HepG2 (cell line): Measurements from ENCODE around the gene BABAM1. TPM values are rescaled to one million over a fixed set of nuclear protein-coding genes. Genes with fewer than 3 reads are reported as not detected.

Experiments used
- CBX5 ChIP-seq: sonication (generic); formaldehyde crosslinking; IDR thresholded peaks from 2 replicates; pipeline ENCODE4 v1.4.0; 2020; ENCODE audit warnings: missing genetic modification reagents, borderline replicate concordance
- DNMT1 ChIP-seq: sonication (generic); formaldehyde crosslinking; IDR thresholded peaks from 2 replicates; pipeline ENCODE4 v1.5.1; 2020; ENCODE audit warnings: mild to moderate bottlenecking, missing genetic modification reagents
- DR1 ChIP-seq: sonication (generic); formaldehyde crosslinking; IDR thresholded peaks from 2 replicates; pipeline ENCODE4 v1.8.0; 2021; ENCODE audit warnings: mild to moderate bottlenecking, missing genetic modification reagents, inconsistent platforms
- ERF ChIP-seq: IDR thresholded peaks from 2 replicates; pipeline ENCODE4 v1.6.1; 2018; ENCODE audit warnings: missing biosample characterization, missing genetic modification reagents
- FLYWCH1 ChIP-seq: sonication (generic); formaldehyde crosslinking; IDR thresholded peaks from 2 replicates; pipeline ENCODE4 v1.8.1; 2023; ENCODE audit warnings: mild to moderate bottlenecking, missing genetic modification reagents
- FUBP1 ChIP-seq: sonication (generic); formaldehyde crosslinking; IDR thresholded peaks from 2 replicates; pipeline ENCODE4 v1.5.1; 2020; ENCODE audit warnings: missing genetic modification reagents, mild to moderate bottlenecking, borderline replicate concordance
- KLF13 ChIP-seq: sonication (generic); formaldehyde crosslinking; IDR thresholded peaks from 2 replicates; pipeline ENCODE4 v1.4.0; 2020; ENCODE audit warnings: mild to moderate bottlenecking, missing genetic modification reagents
- NCOA5 ChIP-seq: sonication (generic); formaldehyde crosslinking; IDR thresholded peaks from 2 replicates; pipeline ENCODE4 v1.4.0; 2020; ENCODE audit warnings: missing genetic modification reagents
- SIN3A ChIP-seq: IDR thresholded peaks from 2 replicates; pipeline ENCODE4 v1.6.1; 2011; ENCODE audit warnings: low read depth, mild to moderate bottlenecking, control low read depth, low read length, borderline replicate concordance
- SIN3B ChIP-seq: fragments of 150-350 bp; IDR thresholded peaks from 2 replicates; pipeline ENCODE4 v1.6.1; 2014; ENCODE audit warnings: low read length
- SOX13 ChIP-seq, 3 experiments: fragments of 450-650 bp in 1 of 3; sonication (generic) in 1 of 3; formaldehyde crosslinking in 1 of 3; IDR thresholded peaks in 2 of 3; conservative IDR thresholded peaks in 1 of 3; 2 replicates each; pipeline versions ENCODE4 v1.5.0 to v1.6.1; 2016 to 2020; ENCODE audit warnings: antibody characterized with exemption in 1 of 3, mild to moderate bottlenecking in 1 of 3, missing compliant biosample characterization in 1 of 3, missing genetic modification reagents in 1 of 3, moderate library complexity in 1 of 3
- SP1 ChIP-seq, 2 experiments: fragments of 450-650 bp in 1 of 2; sonication (generic) in 1 of 2; formaldehyde crosslinking in 1 of 2; IDR thresholded peaks; 2 replicates each; pipeline versions ENCODE4 v1.4.0 to v1.6.1; 2016 to 2020; ENCODE audit warnings: missing genetic modification reagents in 1 of 2
- ZBTB33 ChIP-seq: sonication (generic); formaldehyde crosslinking; IDR thresholded peaks from 2 replicates; pipeline ENCODE4 v1.4.0; 2020; ENCODE audit warnings: missing genetic modification reagents
- ZBTB34 ChIP-seq: sonication (generic); formaldehyde crosslinking; IDR thresholded peaks from 2 replicates; pipeline ENCODE4 v1.8.0; 2022; ENCODE audit warnings: mild to moderate bottlenecking, missing genetic modification reagents
- ZBTB39 ChIP-seq: sonication (generic); formaldehyde crosslinking; IDR thresholded peaks from 2 replicates; pipeline ENCODE4 v1.5.0; 2020; ENCODE audit warnings: missing genetic modification reagents
- ZC3H13 ChIP-seq: sonication (generic); formaldehyde crosslinking; IDR thresholded peaks from 2 replicates; pipeline ENCODE4 v1.8.1; 2023; ENCODE audit warnings: mild to moderate bottlenecking, missing genetic modification reagents, moderate library complexity
- ZC3H4 ChIP-seq: sonication (generic); formaldehyde crosslinking; IDR thresholded peaks from 2 replicates; pipeline ENCODE4 v1.4.0; 2020; ENCODE audit warnings: missing genetic modification reagents, borderline replicate concordance
- ZNF30 ChIP-seq: sonication (generic); formaldehyde crosslinking; IDR thresholded peaks from 2 replicates; pipeline ENCODE4 v1.5.0; 2020; ENCODE audit warnings: mild to moderate bottlenecking, missing genetic modification reagents
- ZNF367 ChIP-seq: sonication (generic); formaldehyde crosslinking; IDR thresholded peaks from 2 replicates; pipeline ENCODE4 v1.4.0; 2020; ENCODE audit warnings: missing genetic modification reagents, borderline replicate concordance
- ZNF605 ChIP-seq: sonication (generic); formaldehyde crosslinking; IDR thresholded peaks from 2 replicates; pipeline ENCODE4 v1.8.0; 2022; ENCODE audit warnings: mild to moderate bottlenecking, missing genetic modification reagents
- ZNF652 ChIP-seq: IDR thresholded peaks from 2 replicates; pipeline ENCODE4 v1.6.1; 2016; ENCODE audit warnings: low read depth, borderline replicate concordance
- ZNF839 ChIP-seq: sonication (generic); formaldehyde crosslinking; IDR thresholded peaks from 2 replicates; pipeline ENCODE4 v1.4.0; 2020; ENCODE audit warnings: missing genetic modification reagents, mild to moderate bottlenecking, borderline replicate concordance
- polyA plus RNA-seq, 8 experiments: library from polyadenylated mRNA; depleted of rRNA in 3 of 8; stranded (reverse) in 7 of 8; unstranded in 1 of 8; fragments of >200 nt; fragmentation: Illumina TruSeq in 4 of 8; extraction: Trizol in 4 of 8; gene quantifications; 2 replicates each; pipeline versions ENCODE4 v1.2.1 to v1.2.3, GENCODE V29; 2011 to 2016; ENCODE audit warnings: low read depth in 4 of 8, missing spikeins in 1 of 8, mixed read lengths in 1 of 8; ENCODE audit not compliant: insufficient read depth in 1 of 8
- total RNA-seq, 5 experiments: library from RNA; depleted of rRNA; stranded (reverse); fragments of >200 nt; fragmentation: Illumina TruSeq; extraction: Trizol; gene quantifications; 2 replicates each; pipeline ENCODE4 v1.2.3, GENCODE V29; 2016; ENCODE audit warnings: low read depth in 1 of 5

Gene BABAM1
- total and polyA plus RNA-seq, 2 of the 13 experiments (the other 11 are each of a cell fraction or from before 2014, with no cell fraction given), result 70.0 to 82.0 TPM

- TF ChIP-seq ZNF652 (CRISPR knock-in tag) (no peak), ZC3H13 (no peak), FUBP1 (CRISPR knock-in tag) (no peak; the same call in 1 of the 2 replicates), DNMT1 (CRISPR knock-in tag) (no peak), ZBTB34 (CRISPR knock-in tag) (no peak), ZBTB33 (CRISPR knock-in tag) (no peak), ZBTB39 (CRISPR knock-in tag) (peak; percentile 76; the same call in 1 of the 2 replicates), SIN3B (no peak), DR1 (CRISPR knock-in tag) (no peak), SOX13 (IDR thresholded peaks at IDR 0.05) (peak; percentile 98), SOX13 (CRISPR knock-in tag; conservative IDR thresholded peaks at IDR 0.05 in 1 of 2, IDR thresholded peaks at IDR 0.05 in 1 of 2) (no peak), ZNF605 (CRISPR knock-in tag) (no peak), FLYWCH1 (CRISPR knock-in tag) (no peak), ZNF30 (CRISPR knock-in tag) (no peak), ZC3H4 (CRISPR knock-in tag) (no peak), SIN3A (peak; percentile 52; the same call in 1 of the 2 replicates), ZNF367 (CRISPR knock-in tag) (no peak), ERF (no peak), ZNF839 (CRISPR knock-in tag) (no peak; the same call in 1 of the 2 replicates), KLF13 (CRISPR knock-in tag) (no peak), SP1 (IDR thresholded peaks at IDR 0.05) (no peak), SP1 (CRISPR knock-in tag; IDR thresholded peaks at IDR 0.05) (peak; percentile 95), NCOA5 (no peak), CBX5 (no peak)
These were observed 42.1 kb downstream of the BABAM1 start, which contains the start of gene DDA1 (continued) for GRCh38 chr19:17309198-17309964.
